IMR-90 (cell line): Measurements from ENCODE around the gene GAS7. TPM values are rescaled to one million over a fixed set of nuclear protein-coding genes. Genes with fewer than 3 reads are reported as not detected.
A peak's percentile ranks its signal among the peaks of the same experiment; 100 is the strongest.

ENCODE experiments used
- ATAC-seq: fragments of 200-7000 bp; cut with Tn5 transposase; 2 replicates; pipeline ENCODE4 v1.9.1; 2020; ENCODE audit warnings: low read depth, mild to moderate bottlenecking, moderate library complexity
- BruUV-seq: library from RNA; stranded (reverse); fragments of 400-500 nt; replicated peaks from 2 replicates; lab custom pipeline; 2021; lab: Mats Ljungman, UMichigan
- CTCF ChIA-PET: fragments of 300-600 bp; formaldehyde crosslinking; extraction: SDS; loops from one replicate; lab custom pipeline; 2021; ENCODE audit warnings: antibody characterized with exemption; lab: Yijun Ruan, JAX
- POLR2A ChIA-PET: fragments of 300-600 bp; sonication (Branson Sonifier 250); formaldehyde crosslinking; loops from one replicate; lab custom pipeline; 2022; ENCODE audit warnings: antibody characterized with exemption; ENCODE audit not compliant: unreplicated experiment; lab: Charles Lee
- DNase-seq: peaks from one replicate; pipeline ENCODE4 v3.0.0; 2013
- H2AFZ ChIP-seq: replicated peaks from 2 replicates; pipeline ENCODE3; 2013; ENCODE audit warnings: low read length, mild to moderate bottlenecking; ENCODE audit not compliant: poor library complexity
- H2AK5ac ChIP-seq: 2 replicates; pipeline ENCODE4 v1.6.1; 2013; ENCODE audit warnings: low read depth, low read length, inconsistent platforms
- H2AK9ac ChIP-seq: replicated peaks from 2 replicates; pipeline ENCODE3; 2013; ENCODE audit warnings: mild to moderate bottlenecking, low read depth, low read length, moderate library complexity; ENCODE audit not compliant: poor library complexity
- H2BK120ac ChIP-seq: 2 replicates; pipeline ENCODE4 v1.6.1; 2013; ENCODE audit warnings: low read depth, low read length, inconsistent platforms
- H2BK15ac ChIP-seq: 3 replicates; pipeline ENCODE4 v1.6.1; 2013; ENCODE audit warnings: low read depth, low read length, inconsistent platforms
- H2BK20ac ChIP-seq: 2 replicates; pipeline ENCODE4 v1.6.1; 2013; ENCODE audit warnings: low read depth, mild to moderate bottlenecking, inconsistent platforms, low read length, moderate library complexity
- H2BK5ac ChIP-seq: 2 replicates; pipeline ENCODE4 v1.6.1; 2013; ENCODE audit warnings: mild to moderate bottlenecking, low read depth, low read length, inconsistent platforms; ENCODE audit not compliant: poor library complexity, severe bottlenecking
- H3K14ac ChIP-seq: replicated peaks from 2 replicates; pipeline ENCODE4 v1.6.1; 2013; ENCODE audit warnings: low read depth, low read length, inconsistent platforms
- H3K18ac ChIP-seq: 2 replicates; pipeline ENCODE4 v1.6.1; 2013; ENCODE audit warnings: low read depth, low read length, control low read depth
- H3K23ac ChIP-seq: 2 replicates; pipeline ENCODE4 v1.6.1; 2013; ENCODE audit warnings: low read depth, low read length, inconsistent platforms
- H3K27ac ChIP-seq: 2 replicates; pipeline ENCODE4 v1.5.1; 2013; ENCODE audit warnings: mild to moderate bottlenecking, control low read depth, low read length; ENCODE audit not compliant: insufficient read depth
- H3K27me3 ChIP-seq: 2 replicates; pipeline ENCODE4 v1.6.1; 2013; ENCODE audit warnings: low read length; ENCODE audit not compliant: control insufficient read depth, insufficient read depth
- H3K36me3 ChIP-seq: 2 replicates; pipeline ENCODE4 v1.6.1; 2013; ENCODE audit warnings: low read length, mixed read lengths; ENCODE audit not compliant: control insufficient read depth, insufficient read depth
- H3K4ac ChIP-seq: 2 replicates; pipeline ENCODE4 v1.6.1; 2013; ENCODE audit warnings: low read depth, low read length, inconsistent platforms
- H3K4me1 ChIP-seq: 2 replicates; pipeline ENCODE4 v1.6.1; 2013; ENCODE audit warnings: low read length, mixed read lengths; ENCODE audit not compliant: control insufficient read depth, insufficient read depth
- H3K4me2 ChIP-seq: 2 replicates; pipeline ENCODE4 v1.6.1; 2013; ENCODE audit warnings: low read depth, mild to moderate bottlenecking, control low read depth, low read length, moderate library complexity
- H3K4me3 ChIP-seq: 2 replicates; pipeline ENCODE4 v1.5.1; 2013; ENCODE audit warnings: low read depth, mild to moderate bottlenecking, control low read depth, low read length, moderate library complexity; ENCODE audit not compliant: insufficient read depth
- H3K56ac ChIP-seq: 2 replicates; pipeline ENCODE4 v1.6.1; 2013; ENCODE audit warnings: low read length, inconsistent platforms; ENCODE audit not compliant: insufficient read depth; ENCODE audit errors: extremely low read depth
- H3K79me1 ChIP-seq, 2 experiments: 2 replicates each; pipeline ENCODE4 v1.6.1; 2013; ENCODE audit warnings: low read length in 2 of 2, inconsistent platforms in 1 of 2, low read depth in 1 of 2
- H3K9ac ChIP-seq: 2 replicates; pipeline ENCODE4 v1.6.1; 2013; ENCODE audit warnings: low read depth, low read length, control low read depth
- H3K9me1 ChIP-seq: 2 replicates; pipeline ENCODE4 v1.6.1; 2013; ENCODE audit warnings: low read length, inconsistent platforms; ENCODE audit not compliant: insufficient read depth
- H3K9me3 ChIP-seq: 2 replicates; pipeline ENCODE4 v1.6.1; 2013; ENCODE audit warnings: low read length; ENCODE audit not compliant: control insufficient read depth, insufficient read depth
- H4K20me1 ChIP-seq: 2 replicates; pipeline ENCODE4 v1.6.1; 2013; ENCODE audit warnings: low read length, inconsistent platforms; ENCODE audit not compliant: insufficient read depth
- H4K5ac ChIP-seq: 2 replicates; pipeline ENCODE4 v1.6.1; 2013; ENCODE audit warnings: mild to moderate bottlenecking, low read depth, low read length, control low read depth
- H4K8ac ChIP-seq, 2 experiments: 2 replicates each; pipeline ENCODE4 v1.6.1; 2013; ENCODE audit warnings: low read depth in 2 of 2, low read length in 2 of 2, control low read depth in 1 of 2, inconsistent platforms in 1 of 2
- H4K91ac ChIP-seq: 2 replicates; pipeline ENCODE4 v1.6.1; 2013; ENCODE audit warnings: low read depth, low read length, inconsistent platforms; ENCODE audit not compliant: insufficient read depth
- CEBPB ChIP-seq: IDR thresholded peaks from 2 replicates; pipeline ENCODE4 v1.6.1; 2012; ENCODE audit warnings: low read depth, low read length, improper control_type of control experiment
- MAZ ChIP-seq: IDR thresholded peaks from 2 replicates; pipeline ENCODE4 v1.6.1; 2012; ENCODE audit warnings: low read depth, mild to moderate bottlenecking, low read length, improper control_type of control experiment, moderate library complexity, borderline replicate concordance
- WGBS, 2 experiments: methylation state at CpG; one replicate each; pipeline versions ENCODE4 v1.1.5 to v1.1.7; 2013; ENCODE audit warnings: missing lambda C conversion rate in 2 of 2; ENCODE audit not compliant: insufficient read length in 1 of 2; ENCODE audit errors: extremely low coverage in 2 of 2; 5-methylcytosine and 5-hydroxymethylcytosine counted together
- dilution Hi-C: fragments of 300-500 bp; cut with HindIII; formaldehyde crosslinking; loops from one replicate; pipeline ENCODE4 v1.14.3; 2018; ENCODE audit warnings: low sequenced_read_pairs; ENCODE audit not compliant: unreplicated experiment
- in situ Hi-C: fragments of 300-500 bp; cut with MboI; formaldehyde crosslinking; loops from 3 replicates; pipeline ENCODE4 v1.14.3; 2019; ENCODE audit warnings: low sequenced_read_pairs, inconsistent platforms, mixed read lengths
- intact Hi-C: fragments of 100-400 bp; cut with micrococcal nuclease; formaldehyde crosslinking; loops from 2 replicates; pipeline ENCODE4 v1.10.0; 2022
- polyA plus RNA-seq, 3 experiments: library from polyadenylated mRNA; depleted of rRNA; stranded (reverse); fragments of >200 nt; gene quantifications; 2 replicates each; pipeline ENCODE4 v1.2.3, GENCODE V29; 2012; ENCODE audit warnings: low replicate concordance in 1 of 3
- total RNA-seq: library from RNA; depleted of rRNA; stranded (reverse); fragments of >200 nt; gene quantifications from 2 replicates; pipeline ENCODE4 v1.2.3, GENCODE V29; 2012

Gene GAS7
- total and polyA plus RNA-seq, 2 of the 4 experiments (the other 2 are of a cell fraction), result 4.6 to 5.0 TPM

- no peak for TF ChIP-seq CEBPB
- TF ChIP-seq MAZ, result peak; percentile 33; the same call in 1 of the 2 replicates
- Histone ChIP-seq H3K4me2 (peak overlapping the region; percentile 55; the same call in 1 of the 2 replicates), H3K4me1 (peaks cover 7% of the 10 kb centered on the region), H4K8ac (no peak overlapping the region), H3K4ac (no peak overlapping the region), H3K56ac (no peak overlapping the region), H3K9me3 (no peaks in the 10 kb centered on the region), H3K9ac (no peak overlapping the region), H3K4me3 (no peak overlapping the region), H2AK5ac (peak overlapping the region; percentile 4), H4K91ac (no peak overlapping the region), H4K20me1 (no peaks in the 10 kb centered on the region), H3K36me3 (no peaks in the 10 kb centered on the region), H3K9me1 (peaks cover 3% of the 10 kb centered on the region; the same call in 1 of the 2 replicates), H3K23ac (no peak overlapping the region), H2BK15ac (no peak overlapping the region), H3K18ac (peak overlapping the region; percentile 85), H2BK5ac (no peak overlapping the region), H3K79me1 (no peaks in the 10 kb centered on the region), H3K27me3 (no peaks in the 10 kb centered on the region), H2AK9ac (peak overlapping the region; percentile 80), H2BK20ac (peak overlapping the region; percentile 20; the same call in 1 of the 2 replicates), H4K5ac (peak overlapping the region; percentile 30; the same call in 1 of the 2 replicates), H2AFZ (peak overlapping the region; percentile 54), H2BK120ac (no peak overlapping the region), H3K27ac (peak overlapping the region; percentile 77; the same call in 1 of the 2 replicates), H3K14ac (no peak overlapping the region)
- intact Hi-C loops (no loop called here), in situ Hi-C loops (no loop called here), dilution Hi-C loops (no loop called here)
- WGBS, 2 experiments, result no CpG with 5 or more reads among the region's 3 CpGs
- ATAC-seq, result peak; percentile 88
- POLR2A ChIA-PET, result interaction anchor here (0.6 to 1.0 kb wide), 2 partner anchors 10 to 328 kb away, joined by 3 read pairs; no protein-coding TSS in a partner anchor
- CTCF ChIA-PET, result interaction anchor here (1.2 kb wide), 1 partner anchor 99 kb away, joined by 3 read pairs; no protein-coding TSS in a partner anchor
- no TSS peak for BruUV-seq
- DNase-seq, result peak; percentile 88
Measured at GRCh38 chr17:10050597-10051101, 147.8 kb downstream of the GAS7 start.
